GM13976 (cell line): ENCODE results near the gene NUDT13.

Experiments used
- DNase-seq: peaks from one replicate; pipeline ENCODE4 v3.0.0; 2012; ENCODE audit warnings: low spot score
- in situ Hi-C: fragments of 300-500 bp; cut with MboI; formaldehyde crosslinking; loops from one replicate; pipeline ENCODE4 v1.12.0; 2022; ENCODE audit warnings: low sequenced_read_pairs, mixed read lengths, inconsistent platforms; ENCODE audit not compliant: unreplicated experiment
- TF ChIP-seq, protein P1 (sequence below): IDR thresholded peaks from 2 replicates; pipeline ENCODE4 v1.5.1; 2012; ENCODE audit warnings: borderline replicate concordance, mild to moderate bottlenecking; ENCODE audit not compliant: insufficient read depth; ENCODE audit errors: extremely low read depth, missing control alignments, control extremely low read depth

NUDT13 gene

DNA sequence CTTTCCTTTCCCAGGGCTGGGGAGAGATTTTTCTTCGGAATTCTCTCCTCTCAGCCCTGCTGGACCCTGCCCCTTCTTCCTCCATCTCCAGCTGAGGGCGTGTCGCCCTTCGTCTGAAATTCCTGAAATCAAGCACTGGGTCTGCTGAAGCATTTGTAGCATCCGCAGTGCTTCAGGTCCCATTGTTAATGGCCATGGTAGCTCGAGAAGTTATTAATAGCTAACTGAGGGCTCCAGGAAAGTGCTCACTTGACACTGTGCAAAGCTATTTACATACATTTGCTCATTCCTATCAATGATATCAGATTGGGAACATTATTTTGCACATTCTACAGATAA, 58.2 kb downstream of the NUDT13 start:
- in situ Hi-C loops: loop anchor here (25.0 kb wide), 1 partner anchor 806 kb away; the partner anchor contains the start of gene DNAJB12
- DNase-seq: no peak
- TF ChIP-seq, protein P1, sequence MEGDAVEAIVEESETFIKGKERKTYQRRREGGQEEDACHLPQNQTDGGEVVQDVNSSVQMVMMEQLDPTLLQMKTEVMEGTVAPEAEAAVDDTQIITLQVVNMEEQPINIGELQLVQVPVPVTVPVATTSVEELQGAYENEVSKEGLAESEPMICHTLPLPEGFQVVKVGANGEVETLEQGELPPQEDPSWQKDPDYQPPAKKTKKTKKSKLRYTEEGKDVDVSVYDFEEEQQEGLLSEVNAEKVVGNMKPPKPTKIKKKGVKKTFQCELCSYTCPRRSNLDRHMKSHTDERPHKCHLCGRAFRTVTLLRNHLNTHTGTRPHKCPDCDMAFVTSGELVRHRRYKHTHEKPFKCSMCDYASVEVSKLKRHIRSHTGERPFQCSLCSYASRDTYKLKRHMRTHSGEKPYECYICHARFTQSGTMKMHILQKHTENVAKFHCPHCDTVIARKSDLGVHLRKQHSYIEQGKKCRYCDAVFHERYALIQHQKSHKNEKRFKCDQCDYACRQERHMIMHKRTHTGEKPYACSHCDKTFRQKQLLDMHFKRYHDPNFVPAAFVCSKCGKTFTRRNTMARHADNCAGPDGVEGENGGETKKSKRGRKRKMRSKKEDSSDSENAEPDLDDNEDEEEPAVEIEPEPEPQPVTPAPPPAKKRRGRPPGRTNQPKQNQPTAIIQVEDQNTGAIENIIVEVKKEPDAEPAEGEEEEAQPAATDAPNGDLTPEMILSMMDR: no peak

DNA sequence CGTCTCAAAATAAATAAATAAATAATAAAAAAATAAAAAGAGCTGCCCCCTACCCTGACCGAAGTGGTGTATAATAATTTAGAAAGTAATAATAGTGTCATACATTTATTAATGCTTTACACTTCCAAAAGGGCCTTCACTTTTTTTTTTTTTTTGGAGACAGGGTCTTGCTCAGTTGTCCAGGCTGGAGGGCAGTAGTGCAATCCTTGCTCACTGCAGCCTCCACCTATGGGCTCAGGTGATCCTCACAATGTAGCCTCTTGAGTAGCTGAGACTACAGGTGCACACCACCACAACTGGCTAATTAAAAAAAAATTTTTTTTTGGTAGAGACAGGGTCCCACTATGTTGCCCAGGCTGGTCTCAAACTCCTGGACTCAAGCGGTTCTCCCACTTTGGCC, 59.1 kb downstream of the NUDT13 start:
- TF ChIP-seq, protein P1: no peak
- in situ Hi-C loops: loop anchor here (25.0 kb wide), 1 partner anchor 807 kb away; the partner anchor contains the start of gene DNAJB12
- no peak for DNase-seq

DNA sequence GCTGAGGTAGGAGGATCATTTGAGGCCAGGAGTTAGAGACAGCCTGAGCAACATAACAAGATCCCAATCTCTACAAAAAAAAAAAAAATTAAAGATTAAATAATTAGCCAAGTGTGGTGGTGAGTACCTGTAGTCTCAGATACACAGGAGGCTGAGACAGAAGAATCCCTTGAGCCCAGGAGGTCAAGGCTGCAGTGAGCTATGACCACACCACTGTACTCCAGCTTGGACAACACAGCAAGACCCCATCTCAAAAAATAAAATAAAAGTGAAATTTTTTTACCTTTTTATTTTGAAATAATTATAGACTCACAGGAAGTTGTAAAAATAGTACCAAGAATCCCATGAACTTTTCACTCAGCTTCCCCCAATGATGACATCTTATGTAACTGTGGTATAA, 62.6 kb downstream of the NUDT13 start:
- in situ Hi-C loops: loop anchor here (25.0 kb wide), 1 partner anchor 811 kb away; the partner anchor contains the start of gene DNAJB12
- TF ChIP-seq, protein P1: no peak
- no peak for DNase-seq

DNA sequence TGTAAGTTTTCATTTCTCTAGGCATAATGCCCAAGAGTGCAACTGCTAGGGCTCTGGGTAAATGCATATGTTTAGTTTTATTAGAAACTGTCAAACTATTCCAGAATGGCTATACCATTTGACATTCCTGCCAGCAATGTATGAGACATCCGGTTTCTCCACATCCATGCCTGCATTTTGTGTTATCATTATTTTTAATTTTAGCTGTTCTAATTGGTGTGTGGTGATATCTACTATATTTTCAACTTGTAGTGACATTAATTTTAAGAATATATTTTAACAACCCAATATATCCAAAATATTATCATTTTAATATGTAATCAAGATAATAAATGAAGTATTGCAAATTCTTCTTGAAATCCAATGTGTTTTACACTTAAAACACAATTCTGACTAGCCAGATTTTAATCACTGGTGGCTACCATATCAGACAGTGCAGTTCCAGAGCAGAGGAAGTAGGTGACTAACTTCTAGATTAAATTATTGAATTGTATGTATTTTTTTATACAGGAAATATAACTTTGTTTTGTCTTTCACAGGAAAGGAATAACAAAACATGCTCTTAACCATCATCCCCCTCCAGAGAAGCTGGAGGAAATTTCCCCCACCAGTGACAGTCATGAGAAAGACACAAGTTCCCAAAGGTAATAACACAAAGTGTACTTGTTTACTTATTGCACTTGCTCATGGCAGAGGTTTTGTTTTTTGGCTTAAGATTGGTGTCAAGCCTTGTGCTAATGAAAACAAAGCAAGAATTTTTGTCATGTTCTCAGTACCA, 64.1 kb downstream of the NUDT13 start:
- in situ Hi-C loops: loop anchor here (25.0 kb wide), 1 partner anchor 812 kb away; the partner anchor contains the start of gene DNAJB12
- TF ChIP-seq, protein P1: no peak
- no peak for DNase-seq
